HG02981 (cell line): ENCODE data around the gene MRPL2.
"Not testable (repeated sequence)": the region's sequence is repeated elsewhere in the genome, so short reads cannot be mapped to it uniquely, and the experiment has no call there.

ENCODE experiments used
- ATAC-seq: cut with Tn5 transposase; IDR thresholded peaks from one replicate; pipeline ENCODE4 v1.9.1; 2021; ENCODE audit warnings: mild to moderate bottlenecking, moderate library complexity; ENCODE audit not compliant: unreplicated experiment

The MRPL2 gene

GRCh38 chr6:43082806-43083655 is 23.8 kb upstream of the MRPL2 start:
- no peak for ATAC-seq

GRCh38 chr6:43081922-43082321 is 22.7 kb upstream of the MRPL2 start:
- ATAC-seq = not testable (repeated sequence)

DNA sequence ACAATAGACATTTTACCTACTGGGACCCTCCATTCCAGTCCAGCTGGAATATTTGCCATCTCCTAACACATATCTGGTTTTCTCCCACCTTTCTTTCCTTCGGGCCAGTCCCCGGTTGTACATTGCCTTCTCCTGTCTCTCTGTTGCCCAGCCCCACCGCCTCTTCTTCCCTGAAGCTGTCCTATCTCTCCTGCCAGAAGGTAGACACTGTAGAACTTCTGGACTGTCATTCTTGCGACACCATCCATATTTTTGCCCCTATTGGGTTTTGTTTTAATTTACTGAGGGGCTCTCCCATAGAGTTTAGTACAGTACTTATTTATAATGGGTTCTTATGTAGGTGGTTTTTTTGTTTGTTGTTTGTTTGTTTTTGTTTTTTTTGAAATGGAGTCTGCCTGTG is 21.8 kb upstream of the MRPL2 start:
- no peak for ATAC-seq

- no peak for ATAC-seq
These were observed 19.5 kb upstream of the MRPL2 start for GRCh38 chr6:43078691-43079090.

- no peak for ATAC-seq
These were observed 18.8 kb upstream of the MRPL2 start for GRCh38 chr6:43077981-43078511.

DNA sequence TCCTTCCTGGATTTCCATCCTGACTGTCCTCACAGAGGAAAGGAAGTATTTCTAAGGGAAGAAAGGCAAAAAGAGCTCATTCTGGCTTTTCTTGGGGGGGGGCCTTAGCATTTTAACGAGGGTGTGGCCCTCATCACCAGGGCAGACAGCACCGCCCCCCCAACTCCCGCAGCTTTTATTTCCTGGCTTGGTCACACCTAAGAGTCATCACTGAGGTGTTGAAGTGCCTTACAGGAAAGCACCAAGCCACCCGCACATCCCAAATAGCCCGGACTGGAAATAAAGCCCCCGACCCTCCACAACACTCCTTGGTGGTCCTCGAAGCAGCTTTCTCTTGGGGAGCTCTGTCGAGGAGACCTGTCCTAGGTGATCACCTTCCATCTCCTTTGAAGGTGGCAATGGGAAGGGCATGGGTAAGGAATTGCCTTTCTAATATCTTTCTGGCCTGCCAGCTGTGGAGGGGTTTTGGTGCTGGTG is 18.1 kb upstream of the MRPL2 start:
- no peak for ATAC-seq

GRCh38 chr6:43076464-43077332 is 17.5 kb upstream of the MRPL2 start:
- no peak for ATAC-seq

GRCh38 chr6:43075670-43076463 is 16.6 kb upstream of the MRPL2 start, which contains the start of gene PTK7:
TSS of gene PTK7 (plus strand) at chr6:43076314. CDS start at chr6:43076489, 175 bp downstream.
- ATAC-seq = no peak

DNA sequence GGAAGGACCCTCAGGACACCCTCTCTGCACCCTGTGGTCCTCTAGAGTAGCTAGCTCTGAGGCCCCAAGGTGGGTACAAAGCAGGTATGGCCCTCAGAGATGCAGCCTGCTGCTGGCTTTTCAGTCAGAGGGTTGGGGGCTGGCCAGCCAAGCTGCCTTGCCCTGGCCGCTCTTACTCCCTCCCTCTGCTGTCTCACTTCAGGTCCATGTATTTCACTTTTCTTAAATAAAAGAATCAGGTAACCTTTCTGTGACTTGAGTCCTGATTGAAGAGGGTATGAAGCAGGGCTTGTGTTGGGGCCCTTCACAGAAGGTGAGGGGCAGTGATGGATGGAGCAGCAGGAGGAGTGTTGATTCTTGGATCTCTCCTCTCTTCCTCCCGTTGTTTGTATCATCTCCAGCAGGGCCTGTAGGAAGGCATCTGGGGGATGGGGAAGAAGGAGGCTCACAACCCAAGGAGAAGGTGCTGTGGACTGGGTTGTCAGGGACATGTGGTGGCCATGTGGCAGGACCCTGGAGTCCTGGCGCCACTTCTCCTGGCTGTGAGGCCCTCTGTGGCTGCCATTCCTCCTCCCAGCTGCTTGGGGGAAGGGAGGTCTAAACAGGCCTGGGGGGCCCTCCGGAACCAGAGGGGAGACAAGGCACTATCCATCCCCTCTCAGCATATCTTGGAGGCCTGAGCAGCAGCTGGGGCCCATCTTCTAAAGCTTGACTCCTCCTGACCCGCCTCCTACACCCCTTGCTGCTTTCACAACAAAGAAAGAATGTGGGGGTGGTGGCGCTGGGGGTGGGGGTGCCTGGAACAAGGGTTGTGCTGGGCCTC is 15.8 kb upstream of the MRPL2 start:
- no peak for ATAC-seq

DNA sequence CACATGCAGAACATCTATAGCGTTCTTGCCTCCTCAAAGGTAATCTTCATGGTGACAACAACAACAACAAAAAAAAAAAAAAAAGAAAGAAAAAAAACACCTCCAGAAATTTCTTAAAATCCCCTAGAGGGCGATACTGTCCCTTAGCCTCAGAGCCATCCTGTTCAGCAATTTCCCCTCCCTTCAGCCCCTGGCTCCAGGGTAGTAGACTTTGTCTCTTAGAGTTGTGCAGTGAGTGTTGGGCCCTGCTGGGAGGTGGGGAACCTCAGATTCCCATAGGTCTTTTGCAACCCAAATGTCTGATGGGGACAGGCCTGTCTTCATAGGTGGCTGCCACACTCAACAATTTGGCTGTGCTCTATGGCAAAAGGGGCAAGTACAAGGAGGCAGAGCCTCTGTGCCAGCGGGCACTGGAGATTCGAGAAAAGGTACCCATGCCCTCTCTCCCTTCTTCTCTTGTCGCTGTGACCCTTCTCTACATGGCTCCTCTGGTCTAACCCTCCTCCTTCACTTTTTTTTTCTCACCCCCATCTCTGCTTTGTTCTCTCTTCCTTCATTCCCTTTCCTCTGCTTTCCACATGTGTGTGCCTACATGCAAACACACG is 10.9 kb upstream of the MRPL2 start:
- no peak for ATAC-seq

GRCh38 chr6:43062818-43063217 is 3.6 kb upstream of the MRPL2 start:
- ATAC-seq = no peak

- no peak for ATAC-seq
These were observed 2.6 kb upstream of the MRPL2 start for GRCh38 chr6:43061861-43062260.

DNA sequence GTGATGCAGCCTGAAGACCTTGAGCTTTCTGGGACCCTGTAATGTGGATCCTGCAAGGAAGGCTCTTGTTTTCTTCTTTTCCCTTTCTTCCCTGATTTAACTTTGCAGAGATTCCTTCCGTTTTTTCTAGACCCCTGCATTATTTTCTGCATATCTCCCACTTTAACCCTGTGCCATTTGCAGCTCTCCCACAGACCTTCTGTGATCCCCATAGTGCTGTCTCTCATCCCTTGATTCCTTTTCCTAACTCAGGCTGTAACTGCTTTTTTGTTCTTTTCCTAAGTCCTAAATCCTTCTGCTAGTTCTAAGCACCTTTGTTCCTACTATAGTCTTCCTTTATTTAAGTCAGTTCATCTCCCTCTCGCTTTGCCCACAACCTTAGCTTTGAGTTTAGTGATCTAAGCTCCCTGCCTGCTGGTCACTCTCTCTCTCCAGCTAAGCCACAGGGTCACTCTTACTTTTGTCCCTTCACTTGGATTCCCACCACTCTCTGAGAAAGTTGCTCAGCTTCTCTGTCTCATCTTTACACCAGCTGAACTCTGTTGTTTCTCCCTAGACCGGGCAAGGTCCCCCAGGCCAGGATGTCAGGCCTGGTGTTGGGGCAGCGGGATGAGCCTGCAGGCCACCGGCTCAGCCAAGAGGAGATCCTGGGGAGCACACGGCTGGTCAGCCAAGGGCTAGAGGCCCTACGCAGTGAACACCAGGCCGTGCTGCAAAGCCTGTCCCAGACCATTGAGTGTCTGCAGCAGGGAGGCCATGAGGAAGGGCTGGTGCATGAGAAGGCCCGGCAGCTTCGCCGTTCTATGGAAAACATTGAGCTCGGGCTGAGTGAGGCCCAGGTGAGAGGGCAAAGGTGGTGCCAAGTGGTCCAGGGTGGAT is 1.8 kb upstream of the MRPL2 start:
- ATAC-seq = no peak

GRCh38 chr6:43060034-43060754 is 960 bp upstream of the MRPL2 start:
- ATAC-seq = no peak

DNA sequence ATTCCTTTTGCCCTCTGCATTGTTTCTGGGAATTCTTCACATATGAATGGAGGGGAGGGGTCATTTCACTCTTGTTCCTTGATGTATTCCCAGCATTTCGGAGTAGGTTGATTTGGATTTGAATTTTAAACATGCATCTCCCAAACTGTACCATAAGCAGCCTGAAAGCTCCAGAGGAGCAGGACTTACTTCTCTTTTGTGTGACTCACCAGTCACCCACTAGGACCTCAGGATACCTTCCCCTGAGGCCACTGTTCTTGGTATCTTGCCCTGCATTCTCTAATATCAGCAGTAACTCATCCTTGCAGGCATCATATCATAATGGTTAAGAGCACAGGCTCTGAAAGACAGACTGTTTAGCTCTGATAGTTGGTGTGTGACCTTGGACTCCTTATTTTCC is 703 bp downstream of the MRPL2 start:
- no peak for ATAC-seq

DNA sequence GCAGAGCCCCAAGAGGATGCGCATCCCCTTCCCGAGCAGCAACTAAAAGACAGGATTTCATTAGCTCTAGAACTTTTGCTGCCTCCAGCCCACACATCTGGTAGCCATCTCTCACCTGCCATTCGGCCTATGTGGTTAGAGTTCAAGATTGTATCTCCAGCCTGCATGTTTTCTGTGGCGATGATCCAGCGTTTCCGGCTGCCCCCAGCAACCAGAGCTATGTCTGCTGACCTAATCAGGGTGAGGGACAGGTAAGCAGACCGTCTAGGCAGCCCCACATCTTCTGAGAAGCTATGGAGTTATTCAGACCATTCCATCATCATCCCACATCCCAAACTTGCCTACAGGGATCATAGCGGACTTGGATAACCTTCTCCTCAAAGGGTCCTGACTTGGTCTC is 3.3 kb downstream of the MRPL2 start:
- ATAC-seq = no peak

DNA sequence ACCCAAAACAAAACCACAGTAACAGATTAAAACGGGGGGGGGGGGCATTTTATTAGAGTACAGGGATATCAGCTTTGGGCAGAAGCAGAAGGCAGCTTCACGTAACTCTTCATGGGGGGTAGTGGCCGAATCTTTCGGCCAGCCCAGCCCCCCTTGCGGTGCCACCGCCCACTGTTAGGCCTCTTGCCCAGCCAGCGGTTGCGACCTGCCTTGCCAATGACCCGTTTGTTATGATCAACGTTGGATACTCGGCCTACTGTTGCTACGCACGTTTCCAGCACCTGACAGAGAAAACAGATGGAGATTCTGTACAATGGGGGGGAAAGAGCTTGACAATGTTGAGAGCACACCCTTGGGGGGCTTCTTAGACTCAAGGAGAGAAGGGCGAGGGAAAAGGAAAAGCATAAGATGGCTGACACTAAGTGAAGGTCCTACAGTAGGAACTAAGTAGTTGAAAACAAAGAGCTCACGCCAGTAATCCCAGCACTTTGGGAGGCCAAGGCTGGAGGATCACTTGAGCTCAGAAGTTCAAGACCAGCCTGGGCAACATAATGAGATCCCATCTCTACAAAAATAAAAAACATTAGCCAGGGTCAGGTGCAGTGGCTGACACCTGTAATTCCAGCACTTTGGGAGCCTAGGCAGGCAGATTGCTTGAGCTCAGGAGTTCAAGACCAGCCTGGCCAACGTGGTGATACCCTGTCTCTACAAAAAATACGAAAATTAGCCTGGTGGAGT is 4.9 kb downstream of the MRPL2 start:
- no peak for ATAC-seq
